Suprapubic skin (tissue), 4 donors: ENCODE measurements around the gene C2orf92.

ENCODE experiments used
- EP300 ChIP-seq: sonication (generic); formaldehyde crosslinking; IDR thresholded peaks from one replicate; pipeline ENCODE4 v1.6.1; 2017; ENCODE audit warnings: antibody characterized with exemption
- POLR2A ChIP-seq, 2 donors: fragments of 450-650 bp; IDR thresholded peaks; one replicate each; pipeline ENCODE4 v1.6.1; 2017; ENCODE audit warnings: antibody characterized with exemption in 2 of 2, mild to moderate bottlenecking in 2 of 2, moderate library complexity in 2 of 2
- POLR2AphosphoS5 ChIP-seq, 3 donors: sonication (generic); formaldehyde crosslinking; IDR thresholded peaks; one replicate each; pipeline ENCODE4 v1.6.1; 2017; ENCODE audit warnings: antibody characterized with exemption in 3 of 3
- TF ChIP-seq, protein P1 (sequence below), 2 donors: fragments of 200-600 bp in 1 of 2; fragments of 450-650 bp in 1 of 2; sonication (generic) in 1 of 2; IDR thresholded peaks; one replicate each; pipeline ENCODE4 v1.5.1; 2016 to 2019; ENCODE audit warnings: antibody characterized with exemption in 2 of 2, mild to moderate bottlenecking in 1 of 2, moderate library complexity in 1 of 2

DNA sequence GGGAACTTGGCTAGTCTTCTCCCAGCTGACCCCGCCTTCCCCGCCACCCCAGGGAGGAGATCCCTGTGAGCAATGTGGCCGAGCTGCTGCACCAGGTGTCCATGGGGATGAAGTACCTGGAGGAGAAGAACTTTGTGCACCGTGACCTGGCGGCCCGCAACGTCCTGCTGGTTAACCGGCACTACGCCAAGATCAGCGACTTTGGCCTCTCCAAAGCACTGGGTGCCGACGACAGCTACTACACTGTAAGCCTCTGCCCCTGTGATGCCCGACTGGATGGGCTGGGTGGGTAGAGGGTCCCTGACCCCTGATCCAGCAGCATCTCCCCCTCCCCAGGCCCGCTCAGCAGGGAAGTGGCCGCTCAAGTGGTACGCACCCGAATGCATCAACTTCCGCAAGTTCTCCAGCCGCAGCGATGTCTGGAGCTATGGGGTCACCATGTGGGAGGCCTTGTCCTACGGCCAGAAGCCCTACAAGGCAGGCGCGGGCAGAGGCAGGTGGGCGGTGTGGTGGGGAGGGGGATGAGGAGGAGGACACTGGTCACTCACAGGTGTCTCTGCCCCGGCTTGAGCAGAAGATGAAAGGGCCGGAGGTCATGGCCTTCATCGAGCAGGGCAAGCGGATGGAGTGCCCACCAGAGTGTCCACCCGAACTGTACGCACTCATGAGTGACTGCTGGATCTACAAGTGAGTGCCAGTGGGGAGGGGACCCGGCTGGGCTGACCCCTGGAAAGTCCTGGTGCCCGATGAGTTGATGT, 68.1 kb downstream of the C2orf92 start:
- TF ChIP-seq, protein P1, sequence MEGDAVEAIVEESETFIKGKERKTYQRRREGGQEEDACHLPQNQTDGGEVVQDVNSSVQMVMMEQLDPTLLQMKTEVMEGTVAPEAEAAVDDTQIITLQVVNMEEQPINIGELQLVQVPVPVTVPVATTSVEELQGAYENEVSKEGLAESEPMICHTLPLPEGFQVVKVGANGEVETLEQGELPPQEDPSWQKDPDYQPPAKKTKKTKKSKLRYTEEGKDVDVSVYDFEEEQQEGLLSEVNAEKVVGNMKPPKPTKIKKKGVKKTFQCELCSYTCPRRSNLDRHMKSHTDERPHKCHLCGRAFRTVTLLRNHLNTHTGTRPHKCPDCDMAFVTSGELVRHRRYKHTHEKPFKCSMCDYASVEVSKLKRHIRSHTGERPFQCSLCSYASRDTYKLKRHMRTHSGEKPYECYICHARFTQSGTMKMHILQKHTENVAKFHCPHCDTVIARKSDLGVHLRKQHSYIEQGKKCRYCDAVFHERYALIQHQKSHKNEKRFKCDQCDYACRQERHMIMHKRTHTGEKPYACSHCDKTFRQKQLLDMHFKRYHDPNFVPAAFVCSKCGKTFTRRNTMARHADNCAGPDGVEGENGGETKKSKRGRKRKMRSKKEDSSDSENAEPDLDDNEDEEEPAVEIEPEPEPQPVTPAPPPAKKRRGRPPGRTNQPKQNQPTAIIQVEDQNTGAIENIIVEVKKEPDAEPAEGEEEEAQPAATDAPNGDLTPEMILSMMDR (IDR thresholded peaks at IDR 0.05), result no peak
- no peak for TF ChIP-seq POLR2A (IDR thresholded peaks at IDR 0.05)
- no peak for TF ChIP-seq EP300
- no peak for TF ChIP-seq POLR2AphosphoS5 (IDR thresholded peaks at IDR 0.05)
